GM12878 (cell line): ENCODE measurements around the gene DGCR8. TPM values are rescaled to one million over a fixed set of nuclear protein-coding genes. Genes with fewer than 3 reads are reported as not detected.

Experiments used
- NKRF ChIP-seq: fragments of 450-650 bp; conservative IDR thresholded peaks from 2 replicates; pipeline ENCODE4 v1.6.1; 2017; ENCODE audit warnings: mild to moderate bottlenecking, moderate library complexity
- POLR2AphosphoS2 ChIP-seq: IDR thresholded peaks from 2 replicates; pipeline ENCODE4 v1.6.1; 2011; ENCODE audit warnings: low read depth, mild to moderate bottlenecking, low read length, improper control_type of control experiment, moderate library complexity
- REST ChIP-seq: IDR thresholded peaks from 2 replicates; pipeline ENCODE4 v1.6.1; 2012; ENCODE audit warnings: mild to moderate bottlenecking, low read depth, low read length
- ZNF687 ChIP-seq: fragments of 450-650 bp; IDR thresholded peaks from 2 replicates; pipeline ENCODE4 v1.6.1; 2017; ENCODE audit warnings: mild to moderate bottlenecking, moderate library complexity
- polyA plus RNA-seq, 11 experiments: library from polyadenylated mRNA; depleted of rRNA in 4 of 11; unstranded in 6 of 11; stranded (reverse) in 5 of 11; fragments of >200 nt; fragmentation: Nextera tagmentation in 4 of 11; fragmentation: Illumina TruSeq in 1 of 11; extraction: Ambion mirVana in 4 of 11; extraction: Trizol in 1 of 11; gene quantifications; 1 replicate in 1 of 11; 2 replicates in 10 of 11; pipeline versions ENCODE4 v1.2.1 to v1.2.3, GENCODE V29; 2011 to 2016; ENCODE audit warnings: inconsistent platforms in 2 of 11, missing spikeins in 2 of 11, low read depth in 1 of 11
- total RNA-seq, 4 experiments: library from RNA; depleted of rRNA in 3 of 4; stranded (reverse); fragments of >200 nt in 3 of 4; fragmentation: Illumina TruSeq in 1 of 4; extraction: Trizol in 1 of 4; gene quantifications; 2 replicates each; pipeline versions ENCODE4 v1.2.1 to v1.2.3, GENCODE V29; 2013 to 2021

DGCR8 gene
- total and polyA plus RNA-seq, 10 of the 15 experiments (the other 5 are each of a cell fraction or from before 2014, with no cell fraction given) = 1.2 to 35.1 (median 17.2) TPM

DNA sequence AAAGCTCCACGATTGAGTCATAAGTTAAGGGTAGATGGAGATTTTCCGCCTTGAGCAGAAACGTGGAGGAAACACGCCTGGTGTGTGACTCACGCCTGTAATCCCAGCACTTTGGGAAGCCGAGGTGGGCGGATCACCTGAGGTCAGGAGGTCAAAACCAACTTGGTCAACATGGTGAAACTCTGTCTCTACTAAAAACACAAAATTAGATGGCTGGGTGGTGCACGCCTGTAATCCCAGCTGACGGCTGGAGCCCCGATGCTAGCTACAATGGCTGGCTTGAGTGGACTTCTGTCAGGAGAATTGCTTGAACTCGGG, 17.3 kb upstream of the DGCR8 start (continued):
- TF ChIP-seq ZNF687 (no peak), REST (no peak), POLR2AphosphoS2 (no peak), NKRF (no peak)
